ENCODE data around the gene STAB2.

Gene STAB2

DNA sequence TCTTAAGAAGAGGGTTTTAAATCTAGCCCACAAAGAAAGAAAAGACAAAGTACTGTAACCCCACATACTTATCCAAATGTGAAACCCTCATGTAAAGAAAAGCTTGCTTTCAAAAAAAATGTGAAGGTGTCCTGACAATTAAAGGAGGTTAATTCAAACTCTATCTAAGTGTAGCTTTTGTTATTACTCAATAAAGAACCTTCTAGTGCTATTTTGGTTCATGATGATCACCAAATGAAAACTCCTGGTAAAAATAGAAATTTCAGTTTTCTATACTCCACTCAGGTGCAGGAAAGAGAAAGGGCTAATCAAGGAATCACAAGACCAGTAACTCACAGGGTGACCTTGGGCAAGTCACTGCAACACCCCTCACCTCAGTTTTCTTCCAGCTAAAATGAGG lies 1.6 kb downstream of the STAB2 start:
- in situ Hi-C loops (cut with HindIII; ENCODE audit: low pct_ligation_motif_present, low sequenced_read_pairs): no loop called here
- TF ChIP-seq, protein P1, sequence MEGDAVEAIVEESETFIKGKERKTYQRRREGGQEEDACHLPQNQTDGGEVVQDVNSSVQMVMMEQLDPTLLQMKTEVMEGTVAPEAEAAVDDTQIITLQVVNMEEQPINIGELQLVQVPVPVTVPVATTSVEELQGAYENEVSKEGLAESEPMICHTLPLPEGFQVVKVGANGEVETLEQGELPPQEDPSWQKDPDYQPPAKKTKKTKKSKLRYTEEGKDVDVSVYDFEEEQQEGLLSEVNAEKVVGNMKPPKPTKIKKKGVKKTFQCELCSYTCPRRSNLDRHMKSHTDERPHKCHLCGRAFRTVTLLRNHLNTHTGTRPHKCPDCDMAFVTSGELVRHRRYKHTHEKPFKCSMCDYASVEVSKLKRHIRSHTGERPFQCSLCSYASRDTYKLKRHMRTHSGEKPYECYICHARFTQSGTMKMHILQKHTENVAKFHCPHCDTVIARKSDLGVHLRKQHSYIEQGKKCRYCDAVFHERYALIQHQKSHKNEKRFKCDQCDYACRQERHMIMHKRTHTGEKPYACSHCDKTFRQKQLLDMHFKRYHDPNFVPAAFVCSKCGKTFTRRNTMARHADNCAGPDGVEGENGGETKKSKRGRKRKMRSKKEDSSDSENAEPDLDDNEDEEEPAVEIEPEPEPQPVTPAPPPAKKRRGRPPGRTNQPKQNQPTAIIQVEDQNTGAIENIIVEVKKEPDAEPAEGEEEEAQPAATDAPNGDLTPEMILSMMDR (IDR thresholded peaks at IDR 0.05; ENCODE audit: low read depth, low read length, missing control alignments): no peak
- H3K36me3 ChIP-seq (replicated peaks): no peaks in the 10 kb centered on the region
- no peak overlapping the region for H3K27ac ChIP-seq
- H3K27me3 ChIP-seq (replicated peaks): no peaks in the 10 kb centered on the region
- no peak for DNase-seq
- H3K4me3 ChIP-seq (ENCODE audit: low read depth, low read length): no peak overlapping the region

DNA sequence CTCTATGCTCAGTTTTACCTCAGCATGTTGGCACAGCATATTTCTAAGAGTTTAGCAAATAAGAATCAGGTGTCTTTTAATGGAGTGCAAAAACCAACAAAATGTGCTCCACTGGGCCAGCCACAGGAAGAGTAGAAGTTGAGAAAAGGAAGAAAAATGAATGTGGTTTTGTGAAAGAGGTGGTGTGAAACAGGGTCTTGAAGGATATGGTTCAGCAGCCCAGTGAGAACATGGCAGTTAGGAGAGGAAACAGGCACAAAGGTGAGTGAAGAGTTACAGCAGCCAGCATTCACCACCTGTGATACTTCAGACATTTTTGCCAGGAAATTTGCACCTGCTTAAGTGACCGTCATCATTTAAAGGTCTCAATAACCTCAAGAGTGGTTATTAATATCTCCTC lies 2.4 kb downstream of the STAB2 start:
- Histone ChIP-seq H3K27me3 (replicated peaks) (no peaks in the 10 kb centered on the region), H3K4me3 (ENCODE audit: low read depth, low read length) (no peak overlapping the region), H3K36me3 (replicated peaks) (no peaks in the 10 kb centered on the region), H3K27ac (no peak overlapping the region)
- in situ Hi-C loops (cut with HindIII; ENCODE audit: low pct_ligation_motif_present, low sequenced_read_pairs): no loop called here
- TF ChIP-seq, protein P1 (IDR thresholded peaks at IDR 0.05; ENCODE audit: low read depth, low read length, missing control alignments): no peak
- no peak for DNase-seq

DNA sequence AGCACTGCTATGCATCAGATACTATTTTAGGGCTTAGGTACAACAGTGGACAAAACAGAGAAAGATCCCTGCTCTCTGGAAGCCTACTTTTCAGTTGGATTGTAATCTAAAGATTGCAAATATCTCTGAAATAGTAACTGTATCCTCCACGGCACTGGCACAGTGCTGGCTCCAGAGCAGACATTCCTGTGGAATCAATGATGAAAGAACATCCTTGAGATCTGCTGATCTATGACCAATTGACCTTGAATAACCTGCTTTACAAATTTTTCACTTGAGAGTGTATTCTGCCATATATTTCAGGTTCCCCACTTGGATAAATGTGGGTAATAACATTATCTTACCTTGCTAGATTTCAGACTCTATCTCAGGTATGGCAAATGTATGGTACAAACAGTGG lies 3.2 kb downstream of the STAB2 start:
- in situ Hi-C loops (cut with HindIII; ENCODE audit: low pct_ligation_motif_present, low sequenced_read_pairs): no loop called here
- no peak for DNase-seq
- TF ChIP-seq, protein P1 (IDR thresholded peaks at IDR 0.05; ENCODE audit: low read depth, low read length, missing control alignments): no peak

DNA sequence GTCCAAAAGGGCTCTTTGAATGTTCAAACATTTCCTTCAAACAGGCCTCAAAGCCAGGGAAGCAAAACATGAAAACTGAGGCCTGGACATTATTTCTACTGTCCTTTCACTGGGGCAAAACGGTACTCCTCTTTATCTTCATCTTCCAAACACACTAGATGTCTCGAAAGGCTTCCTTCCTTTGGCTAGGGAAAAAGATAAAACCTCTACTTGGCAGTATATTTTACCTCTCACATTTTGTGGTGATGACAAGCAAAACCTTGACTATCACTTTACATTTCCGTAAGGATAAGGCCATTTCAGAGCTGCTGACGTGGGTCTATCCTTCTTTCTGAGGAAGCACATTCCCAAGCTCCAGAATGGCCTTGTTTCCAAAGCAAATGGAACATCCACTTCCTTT lies 9.9 kb downstream of the STAB2 start:
- no peak overlapping the region for H3K4me3 ChIP-seq (ENCODE audit: low read depth, low read length)
- TF ChIP-seq, protein P1 (IDR thresholded peaks at IDR 0.05; ENCODE audit: low read depth, low read length, missing control alignments): no peak
- no peaks in the 10 kb centered on the region for H3K36me3 ChIP-seq (replicated peaks)
- DNase-seq: no peak
- no peak overlapping the region for H3K27ac ChIP-seq
- no peaks in the 10 kb centered on the region for H3K27me3 ChIP-seq (replicated peaks)
- in situ Hi-C loops (cut with HindIII; ENCODE audit: low pct_ligation_motif_present, low sequenced_read_pairs): no loop called here

More for the DNA sequence above, 3.2 kb downstream of the STAB2 start:
- H3K36me3 ChIP-seq (replicated peaks): no peaks in the 10 kb centered on the region
- no peak overlapping the region for H3K4me3 ChIP-seq (ENCODE audit: low read depth, low read length)
- no peaks in the 10 kb centered on the region for H3K27me3 ChIP-seq (replicated peaks)
- no peak overlapping the region for H3K27ac ChIP-seq

DNA sequence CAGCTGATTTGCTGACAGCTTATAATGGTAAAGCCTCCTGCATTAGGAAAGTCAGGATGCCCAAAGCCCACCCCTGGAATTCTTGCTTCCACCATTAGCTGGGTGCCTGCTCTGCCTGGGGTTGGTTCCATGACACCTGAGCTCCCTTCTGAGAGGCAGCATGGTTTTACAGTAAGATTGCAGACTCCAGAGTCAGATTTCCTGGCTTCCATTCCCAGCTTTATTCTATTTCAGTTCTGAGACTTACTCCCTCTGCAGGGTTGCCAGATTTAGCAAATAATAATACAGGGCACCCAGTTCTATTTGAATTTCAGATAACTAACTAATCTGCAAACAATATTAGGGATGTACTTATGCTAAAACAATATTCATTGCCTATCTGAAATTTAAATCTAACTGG lies 12.2 kb downstream of the STAB2 start:
- in situ Hi-C loops (cut with HindIII; ENCODE audit: low pct_ligation_motif_present, low sequenced_read_pairs): no loop called here
- no peak overlapping the region for H3K4me3 ChIP-seq (ENCODE audit: low read depth, low read length)
- no peaks in the 10 kb centered on the region for H3K36me3 ChIP-seq (replicated peaks)
- TF ChIP-seq, protein P1 (IDR thresholded peaks at IDR 0.05; ENCODE audit: low read depth, low read length, missing control alignments): no peak
- DNase-seq: no peak
- H3K27ac ChIP-seq: no peak overlapping the region
- no peaks in the 10 kb centered on the region for H3K27me3 ChIP-seq (replicated peaks)

DNA sequence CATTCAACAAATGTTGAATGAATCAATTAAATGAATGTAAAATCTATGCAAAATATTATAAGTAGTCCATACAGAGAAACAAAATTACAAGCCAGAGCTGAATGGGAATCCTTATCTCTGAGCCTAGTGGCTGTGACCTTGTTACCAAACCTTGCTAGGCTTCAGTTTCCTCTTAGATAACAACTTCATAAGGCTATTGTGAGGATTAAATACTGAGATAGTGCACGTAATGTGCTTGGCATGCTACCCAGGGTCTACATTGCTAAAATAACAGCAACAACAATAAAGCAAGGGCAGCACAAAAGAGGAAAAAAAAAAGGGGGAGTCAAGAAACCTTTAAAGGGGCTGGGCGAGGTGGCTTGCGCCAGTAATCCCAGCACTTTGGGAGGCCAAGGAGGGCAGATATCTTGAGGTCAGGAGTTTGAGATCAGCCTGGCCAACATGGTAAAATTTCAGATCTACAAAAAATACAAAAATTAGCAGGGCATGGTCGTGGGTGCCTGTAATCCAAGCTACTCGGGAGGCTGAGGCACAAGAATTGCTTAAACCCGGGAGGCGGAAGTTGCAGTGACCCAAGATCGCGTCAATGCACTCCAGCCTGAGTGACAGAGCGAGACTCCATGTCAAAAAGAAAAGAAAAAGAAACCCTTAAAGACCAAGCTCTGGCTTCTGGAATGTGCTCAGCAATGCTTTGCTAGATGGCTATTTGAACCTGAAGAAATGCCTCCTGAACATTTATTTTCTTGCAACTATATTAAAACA lies 14.1 kb downstream of the STAB2 start:
- in situ Hi-C loops (cut with HindIII; ENCODE audit: low pct_ligation_motif_present, low sequenced_read_pairs): no loop called here
- no peaks in the 10 kb centered on the region for H3K36me3 ChIP-seq (replicated peaks)
- TF ChIP-seq, protein P1 (IDR thresholded peaks at IDR 0.05; ENCODE audit: low read depth, low read length, missing control alignments): no peak
- H3K27me3 ChIP-seq (replicated peaks): no peaks in the 10 kb centered on the region
- H3K4me3 ChIP-seq (ENCODE audit: low read depth, low read length): no peak overlapping the region
- no peak overlapping the region for H3K27ac ChIP-seq
- no peak for DNase-seq
